Stimulated activated memory B cell treated with anti-CD40 and anti-IgM and Interleukin-4, amounts not matched to agents 10 μg/mL and 1 μg/mL and 100 μg/mL, for 72 hours (primary cell): ENCODE measurements around the gene ITGB7.
"Not testable (repeated sequence)": the region's sequence is repeated elsewhere in the genome, so short reads cannot be mapped to it uniquely, and the experiment has no call there.

ENCODE experiments used
- ATAC-seq: fragments of 150-1000 bp; cut with Tn5 transposase; 2 replicates; pipeline ENCODE4 v1.10.0; 2021
- H3K27ac Mint-ChIP-seq: one replicate; pipeline ENCODE4 v1.8.0; 2022; ENCODE audit warnings: mild to moderate bottlenecking, mixed read lengths
- H3K27me3 Mint-ChIP-seq: one replicate; pipeline ENCODE4 v1.8.0; 2022; ENCODE audit warnings: mixed read lengths
- H3K36me3 Mint-ChIP-seq: one replicate; pipeline ENCODE4 v1.8.0; 2022; ENCODE audit warnings: mixed read lengths
- H3K4me1 Mint-ChIP-seq: one replicate; pipeline ENCODE4 v1.8.0; 2022; ENCODE audit warnings: mixed read lengths
- H3K4me3 Mint-ChIP-seq: one replicate; pipeline ENCODE4 v1.8.0; 2022; ENCODE audit warnings: mild to moderate bottlenecking, moderate library complexity, mixed read lengths
- H3K9me3 Mint-ChIP-seq: one replicate; pipeline ENCODE4 v1.8.0; 2022; ENCODE audit warnings: mixed read lengths

ITGB7 gene

GRCh38 chr12:53187145-53187899, 19.7 kb downstream of the ITGB7 start:
- Mint-ChIP-seq H3K9me3 (no peaks in the 10 kb centered on the region), H3K4me3 (no peak overlapping the region), H3K27me3 (no peaks in the 10 kb centered on the region), H3K27ac (no peak overlapping the region), H3K36me3 (peaks cover 81% of the 10 kb centered on the region), H3K4me1 (peaks cover 56% of the 10 kb centered on the region)
- ATAC-seq, result no peak

- Mint-ChIP-seq H3K36me3 (peaks cover 81% of the 10 kb centered on the region), H3K4me1 (peaks cover 56% of the 10 kb centered on the region), H3K27me3 (no peaks in the 10 kb centered on the region), H3K27ac (no peak overlapping the region), H3K4me3 (no peak overlapping the region), H3K9me3 (no peaks in the 10 kb centered on the region)
- ATAC-seq, result no peak
Observed at GRCh38 chr12:53186745-53187144, 20.3 kb downstream of the ITGB7 start.

GRCh38 chr12:53185582-53186153, 21.4 kb downstream of the ITGB7 start:
- Mint-ChIP-seq H3K4me1 (peaks cover 57% of the 10 kb centered on the region), H3K9me3 (no peaks in the 10 kb centered on the region), H3K27me3 (no peaks in the 10 kb centered on the region), H3K4me3 (no peak overlapping the region), H3K27ac (no peak overlapping the region), H3K36me3 (peaks cover 77% of the 10 kb centered on the region)
- no peak for ATAC-seq

- ATAC-seq, result no peak
- Mint-ChIP-seq H3K27ac (peak overlapping the region; percentile 48), H3K9me3 (no peaks in the 10 kb centered on the region), H3K36me3 (peaks cover 70% of the 10 kb centered on the region), H3K4me1 (peaks cover 52% of the 10 kb centered on the region), H3K27me3 (no peaks in the 10 kb centered on the region), H3K4me3 (no peak overlapping the region)
Observed at GRCh38 chr12:53184828-53185227, 22.2 kb downstream of the ITGB7 start.

GRCh38 chr12:53182903-53183302, 24.1 kb downstream of the ITGB7 start:
- H3K36me3 Mint-ChIP-seq, result peaks cover 60% of the 10 kb centered on the region
- ATAC-seq, result no peak

GRCh38 chr12:53181935-53182334, 25.1 kb downstream of the ITGB7 start:
- H3K4me1 Mint-ChIP-seq, result peaks cover 60% of the 10 kb centered on the region
- peaks cover 50% of the 10 kb centered on the region for H3K36me3 Mint-ChIP-seq

More at GRCh38 chr12:53182903-53183302, 24.1 kb downstream of the ITGB7 start:
- Mint-ChIP-seq H3K27ac (no peak overlapping the region), H3K4me1 (peaks cover 60% of the 10 kb centered on the region), H3K27me3 (no peaks in the 10 kb centered on the region), H3K9me3 (no peaks in the 10 kb centered on the region), H3K4me3 (peak overlapping the region; percentile 1)

GRCh38 chr12:53180931-53181645, 26.0 kb downstream of the ITGB7 start:
- Mint-ChIP-seq H3K4me1 (peaks cover 60% of the 10 kb centered on the region), H3K4me3 (peak overlapping the region; percentile 93), H3K9me3 (no peaks in the 10 kb centered on the region), H3K27ac (peak overlapping the region; percentile 85), H3K36me3 (peaks cover 42% of the 10 kb centered on the region), H3K27me3 (no peaks in the 10 kb centered on the region)
- ATAC-seq, result peak; percentile 80

More at GRCh38 chr12:53181935-53182334, 25.1 kb downstream of the ITGB7 start:
- no peaks in the 10 kb centered on the region for H3K27me3 Mint-ChIP-seq
- ATAC-seq, result no peak
- peak overlapping the region; percentile 93 for H3K4me3 Mint-ChIP-seq
- H3K27ac Mint-ChIP-seq, result peak overlapping the region; percentile 85
- no peaks in the 10 kb centered on the region for H3K9me3 Mint-ChIP-seq

GRCh38 chr12:53180220-53180930, 26.7 kb downstream of the ITGB7 start, which contains the start of the genes CSAD and ZNF740:
TSS of gene CSAD (minus strand) at chr12:53180925. CDS start at chr12:53173470, 7,455 bp downstream.
TSS of gene ZNF740 (plus strand) at chr12:53180722. CDS start at chr12:53181984, 1,262 bp downstream.
- Mint-ChIP-seq H3K9me3 (no peaks in the 10 kb centered on the region), H3K36me3 (peaks cover 34% of the 10 kb centered on the region), H3K4me3 (peak within 1 kb of the TSS; percentile 93), H3K4me1 (peaks cover 58% of the 10 kb centered on the region), H3K27me3 (no peaks in the 10 kb centered on the region), H3K27ac (peak within 1 kb of the TSS; percentile 85)
- peak; percentile 99 for ATAC-seq

GRCh38 chr12:53179687-53180219, 27.3 kb downstream of the ITGB7 start:
- Mint-ChIP-seq H3K4me1 (peaks cover 58% of the 10 kb centered on the region), H3K27ac (peak overlapping the region; percentile 85), H3K27me3 (no peaks in the 10 kb centered on the region)

GRCh38 chr12:53178803-53179202, 28.2 kb downstream of the ITGB7 start:
- ATAC-seq, H3K9me3 Mint-ChIP-seq, H3K27me3 Mint-ChIP-seq, H3K4me3 Mint-ChIP-seq: not testable (repeated sequence)
- Mint-ChIP-seq H3K4me1 (peaks cover 52% of the 10 kb centered on the region), H3K27ac (peak overlapping the region; percentile 85), H3K36me3 (peaks cover 24% of the 10 kb centered on the region)

More at GRCh38 chr12:53179687-53180219, 27.3 kb downstream of the ITGB7 start:
- peak; percentile 31 for ATAC-seq
- H3K9me3 Mint-ChIP-seq, result no peaks in the 10 kb centered on the region
- peak overlapping the region; percentile 79 for H3K4me3 Mint-ChIP-seq
- H3K36me3 Mint-ChIP-seq, result peaks cover 29% of the 10 kb centered on the region

GRCh38 chr12:53177447-53177846, 29.6 kb downstream of the ITGB7 start:
- not testable (repeated sequence) for H3K9me3 Mint-ChIP-seq, H3K4me3 Mint-ChIP-seq, H3K27ac Mint-ChIP-seq, H3K27me3 Mint-ChIP-seq, ATAC-seq
- Mint-ChIP-seq H3K36me3 (peaks cover 20% of the 10 kb centered on the region), H3K4me1 (peaks cover 38% of the 10 kb centered on the region)

GRCh38 chr12:53176750-53177149, 30.3 kb downstream of the ITGB7 start:
- Mint-ChIP-seq H3K27ac (no peak overlapping the region), H3K36me3 (peaks cover 18% of the 10 kb centered on the region), H3K4me3 (no peak overlapping the region), H3K27me3 (no peaks in the 10 kb centered on the region), H3K4me1 (peaks cover 31% of the 10 kb centered on the region), H3K9me3 (no peaks in the 10 kb centered on the region)
- ATAC-seq, result no peak

GRCh38 chr12:53174881-53175491, 32.1 kb downstream of the ITGB7 start:
- H3K9me3 Mint-ChIP-seq, result no peaks in the 10 kb centered on the region
- H3K4me1 Mint-ChIP-seq, result peaks cover 23% of the 10 kb centered on the region
- no peak for ATAC-seq
- H3K36me3 Mint-ChIP-seq, result peaks cover 23% of the 10 kb centered on the region
- H3K4me3 Mint-ChIP-seq, result no peak overlapping the region
- H3K27ac Mint-ChIP-seq, result peak overlapping the region; percentile 60
- no peaks in the 10 kb centered on the region for H3K27me3 Mint-ChIP-seq

- Mint-ChIP-seq H3K4me1 (peaks cover 12% of the 10 kb centered on the region), H3K36me3 (peaks cover 27% of the 10 kb centered on the region), H3K27me3 (no peaks in the 10 kb centered on the region), H3K4me3 (no peak overlapping the region), H3K9me3 (no peaks in the 10 kb centered on the region), H3K27ac (peak overlapping the region; percentile 69)
- ATAC-seq, result no peak
Observed at GRCh38 chr12:53173085-53173715, 33.9 kb downstream of the ITGB7 start.
